ENCODE results near the gene PDS5A. TPM values are rescaled to one million over a fixed set of nuclear protein-coding genes. Genes with fewer than 3 reads are reported as not detected.
A peak's percentile ranks its signal among the peaks of the same experiment; 100 is the strongest.

The PDS5A gene
- total RNA-seq, 1 donor from 2014 or later = 82.1 TPM

GRCh38 chr4:39933671-39934590 is 43.8 kb downstream of the PDS5A start:
- TF ChIP-seq, protein P1, sequence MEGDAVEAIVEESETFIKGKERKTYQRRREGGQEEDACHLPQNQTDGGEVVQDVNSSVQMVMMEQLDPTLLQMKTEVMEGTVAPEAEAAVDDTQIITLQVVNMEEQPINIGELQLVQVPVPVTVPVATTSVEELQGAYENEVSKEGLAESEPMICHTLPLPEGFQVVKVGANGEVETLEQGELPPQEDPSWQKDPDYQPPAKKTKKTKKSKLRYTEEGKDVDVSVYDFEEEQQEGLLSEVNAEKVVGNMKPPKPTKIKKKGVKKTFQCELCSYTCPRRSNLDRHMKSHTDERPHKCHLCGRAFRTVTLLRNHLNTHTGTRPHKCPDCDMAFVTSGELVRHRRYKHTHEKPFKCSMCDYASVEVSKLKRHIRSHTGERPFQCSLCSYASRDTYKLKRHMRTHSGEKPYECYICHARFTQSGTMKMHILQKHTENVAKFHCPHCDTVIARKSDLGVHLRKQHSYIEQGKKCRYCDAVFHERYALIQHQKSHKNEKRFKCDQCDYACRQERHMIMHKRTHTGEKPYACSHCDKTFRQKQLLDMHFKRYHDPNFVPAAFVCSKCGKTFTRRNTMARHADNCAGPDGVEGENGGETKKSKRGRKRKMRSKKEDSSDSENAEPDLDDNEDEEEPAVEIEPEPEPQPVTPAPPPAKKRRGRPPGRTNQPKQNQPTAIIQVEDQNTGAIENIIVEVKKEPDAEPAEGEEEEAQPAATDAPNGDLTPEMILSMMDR (conservative IDR thresholded peaks at IDR 0.05) = no peak
- Mint-ChIP-seq H3K27ac (ENCODE audit: unreplicated experiment) (no peak overlapping the region), H3K4me1 (peaks cover 32% of the 10 kb centered on the region), H3K27me3 (ENCODE audit: low read depth) (no peaks in the 10 kb centered on the region), H3K36me3 (ENCODE audit: low read depth) (peaks cover 3% of the 10 kb centered on the region), H3K9me3 (no peaks in the 10 kb centered on the region), H3K4me3 (no peak overlapping the region)
- DNase-seq (ENCODE audit: low read depth, low spot score) = no peak

DNA sequence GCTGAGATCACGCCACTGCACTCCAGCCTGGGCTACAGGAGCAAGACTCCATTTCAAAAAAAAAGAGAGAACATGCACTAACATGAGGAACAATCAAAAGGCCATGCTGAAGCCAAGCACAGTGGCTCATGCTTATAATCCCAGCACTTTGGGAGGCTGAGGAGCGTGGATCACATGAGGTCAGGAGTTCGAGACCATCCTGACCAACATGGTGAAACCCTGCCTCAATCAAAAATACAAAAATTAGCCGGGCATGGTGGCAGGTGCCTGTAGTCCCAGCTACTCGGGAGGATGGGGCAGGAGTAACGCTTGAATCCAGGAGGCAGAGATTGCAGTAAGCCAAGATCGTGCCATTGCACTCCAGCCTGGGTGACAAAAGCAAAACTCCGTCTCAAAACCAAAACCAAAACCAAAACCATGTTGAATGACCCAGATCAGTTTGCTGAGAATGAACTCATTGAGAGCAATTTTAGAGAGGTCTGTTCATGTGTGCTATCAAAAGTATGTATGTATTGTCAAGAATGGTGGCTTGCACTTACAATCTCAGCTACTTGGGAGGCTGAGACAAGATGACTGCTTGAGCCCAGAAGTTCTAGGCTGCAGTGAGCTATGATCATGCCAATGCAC is 44.8 kb downstream of the PDS5A start:
- Mint-ChIP-seq H3K36me3 (ENCODE audit: low read depth) (peaks cover 3% of the 10 kb centered on the region), H3K4me3 (no peak overlapping the region), H3K9me3 (no peaks in the 10 kb centered on the region), H3K4me1 (peaks cover 30% of the 10 kb centered on the region), H3K27ac (ENCODE audit: unreplicated experiment) (no peak overlapping the region), H3K27me3 (ENCODE audit: low read depth) (no peaks in the 10 kb centered on the region)
- TF ChIP-seq, protein P1 (conservative IDR thresholded peaks at IDR 0.05) = no peak
- no peak for DNase-seq (ENCODE audit: low read depth, low spot score)

DNA sequence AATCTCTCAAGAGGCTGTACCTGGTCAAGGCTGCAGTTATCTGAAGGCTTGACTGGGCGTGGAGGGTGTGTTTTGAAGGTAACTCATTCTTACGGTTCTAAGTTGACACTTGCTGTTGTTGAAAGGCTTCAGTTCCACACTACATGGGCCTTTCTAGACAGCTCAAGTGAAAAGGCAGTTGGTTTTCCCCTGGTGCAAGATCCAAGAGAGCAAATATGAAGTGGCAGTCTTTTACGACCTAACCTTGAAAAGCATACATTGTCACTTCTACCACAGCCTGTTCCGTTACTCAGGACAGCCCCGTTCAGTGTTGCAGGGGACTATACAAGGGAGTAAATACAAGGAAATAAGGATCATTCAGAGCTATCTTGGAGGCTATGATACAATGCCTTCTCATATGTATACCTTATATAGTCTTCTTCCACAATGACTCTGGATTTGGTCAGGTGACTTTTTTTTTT is 46.2 kb downstream of the PDS5A start:
- no peak overlapping the region for H3K27ac Mint-ChIP-seq (ENCODE audit: unreplicated experiment)

GRCh38 chr4:39928538-39928937 is 49.2 kb downstream of the PDS5A start:
- Mint-ChIP-seq H3K36me3 (ENCODE audit: low read depth) (peaks cover 14% of the 10 kb centered on the region), H3K27ac (ENCODE audit: unreplicated experiment) (peak overlapping the region; percentile 89), H3K9me3 (no peaks in the 10 kb centered on the region), H3K4me1 (peaks cover 1% of the 10 kb centered on the region), H3K27me3 (ENCODE audit: low read depth) (no peaks in the 10 kb centered on the region), H3K4me3 (no peak overlapping the region)
- DNase-seq (ENCODE audit: low read depth, low spot score) = no peak
- TF ChIP-seq, protein P1 (conservative IDR thresholded peaks at IDR 0.05) = no peak

More for the DNA sequence above, 46.2 kb downstream of the PDS5A start:
- Mint-ChIP-seq H3K4me3 (no peak overlapping the region), H3K9me3 (no peaks in the 10 kb centered on the region), H3K27me3 (ENCODE audit: low read depth) (no peaks in the 10 kb centered on the region), H3K4me1 (peaks cover 18% of the 10 kb centered on the region), H3K36me3 (ENCODE audit: low read depth) (peaks cover 5% of the 10 kb centered on the region)
- TF ChIP-seq, protein P1 (conservative IDR thresholded peaks at IDR 0.05) = no peak
- no peak for DNase-seq (ENCODE audit: low read depth, low spot score)

DNA sequence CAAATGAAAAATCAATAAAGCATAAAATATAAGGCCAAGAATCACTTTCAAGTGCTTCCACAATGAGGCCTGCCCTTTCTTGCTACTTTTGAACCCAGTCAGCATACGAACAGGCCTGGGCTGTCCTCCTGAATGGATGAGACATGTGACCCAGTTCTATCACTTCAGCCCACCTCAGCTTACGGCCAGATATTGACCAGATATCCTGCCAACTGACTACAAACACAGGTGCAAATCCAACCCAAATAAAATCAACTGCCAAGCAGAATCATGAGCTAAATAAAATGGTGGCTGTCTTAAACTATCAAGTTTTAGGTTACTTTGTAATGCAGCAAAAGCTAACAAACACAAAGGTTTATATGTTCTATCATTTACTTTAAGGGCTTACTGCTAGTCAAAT is 53.7 kb downstream of the PDS5A start:
- H3K4me3 Mint-ChIP-seq = no peak overlapping the region
- TF ChIP-seq, protein P1 (conservative IDR thresholded peaks at IDR 0.05) = no peak
- no peaks in the 10 kb centered on the region for H3K9me3 Mint-ChIP-seq
- peaks cover 15% of the 10 kb centered on the region for H3K36me3 Mint-ChIP-seq (ENCODE audit: low read depth)
- no peaks in the 10 kb centered on the region for H3K4me1 Mint-ChIP-seq
- H3K27me3 Mint-ChIP-seq (ENCODE audit: low read depth) = no peaks in the 10 kb centered on the region
- no peak overlapping the region for H3K27ac Mint-ChIP-seq (ENCODE audit: unreplicated experiment)
- DNase-seq (ENCODE audit: low read depth, low spot score) = no peak
